Prostate gland (tissue), 2 donors: Measurements from ENCODE around the gene CAMSAP1. TPM values are rescaled to one million over a fixed set of nuclear protein-coding genes. Genes with fewer than 3 reads are reported as not detected.

Experiments used
- DNase-seq: peaks from one replicate; pipeline ENCODE4 v3.0.0-alpha.2; 2019; ENCODE audit warnings: low spot score
- H3K27ac ChIP-seq, 2 donors: fragments of 200-600 bp; sonication (generic); 2 replicates each; pipeline ENCODE4 v1.5.1; 2017 to 2019
- H3K27me3 ChIP-seq: fragments of 200-600 bp; sonication (generic); replicated peaks from 2 replicates; pipeline ENCODE4 v1.5.1; 2019; ENCODE audit not compliant: insufficient read depth
- H3K36me3 ChIP-seq, 2 donors: fragments of 200-600 bp; sonication (generic); 1 replicate in 1 of 2; 2 replicates in 1 of 2; pipeline versions ENCODE4 v1.5.1 to v1.8.1; 2017 to 2019
- H3K4me1 ChIP-seq: fragments of 200-600 bp; sonication (generic); replicated peaks from 2 replicates; pipeline ENCODE4 v1.5.1; 2019
- H3K4me3 ChIP-seq, 2 donors: fragments of 200-600 bp; sonication (generic); 2 replicates each; pipeline ENCODE4 v1.5.1; 2017 to 2019
- H3K9me3 ChIP-seq: fragments of 200-600 bp; sonication (generic); 2 replicates; pipeline ENCODE4 v1.5.1; 2017
- CTCF ChIP-seq, 4 experiments: fragments of 200-600 bp in 2 of 4; fragments of 450-650 bp in 2 of 4; sonication (generic) in 2 of 4; IDR thresholded peaks; 1 replicate in 3 of 4; 2 replicates in 1 of 4; pipeline ENCODE4 v1.5.1; 2016 to 2019; ENCODE audit warnings: antibody characterized with exemption in 4 of 4, mild to moderate bottlenecking in 2 of 4, moderate library complexity in 2 of 4
- POLR2A ChIP-seq: fragments of 450-650 bp; IDR thresholded peaks from one replicate; pipeline ENCODE4 v1.6.1; 2016; ENCODE audit warnings: antibody characterized with exemption, mild to moderate bottlenecking
- POLR2AphosphoS5 ChIP-seq: sonication (generic); formaldehyde crosslinking; IDR thresholded peaks from one replicate; pipeline ENCODE4 v1.6.1; 2017; ENCODE audit warnings: antibody characterized with exemption
- WGBS: methylation state at CpG from one replicate; pipeline ENCODE4 v1.1.5; 2018; 5-methylcytosine and 5-hydroxymethylcytosine counted together
- intact Hi-C: fragments of 100-400 bp; cut with DNase I; formaldehyde crosslinking; loops from one replicate; pipeline ENCODE4 v1.14.2; 2022
- total RNA-seq, 2 donors: library from RNA; depleted of rRNA; stranded (reverse); fragments of >200 nt; gene quantifications; one replicate each; pipeline ENCODE4 v1.1.0, GENCODE V29; 2016

CAMSAP1 gene
- total RNA-seq, 2 donors from 2014 or later: 28.3 to 86.6 TPM

GRCh38 chr9:135820661-135821060 is 86.7 kb downstream of the CAMSAP1 start:
- Histone ChIP-seq H3K36me3 (peaks cover 10 to 13% of the 10 kb centered on the region in 2 donors), H3K4me3 (no peak overlapping the region), H3K27me3 (no peaks in the 10 kb centered on the region), H3K4me1 (no peaks in the 10 kb centered on the region), H3K27ac (no peak overlapping the region), H3K9me3 (no peaks in the 10 kb centered on the region)
- TF ChIP-seq POLR2AphosphoS5 (no peak), CTCF (IDR thresholded peaks at IDR 0.05) (no peak), POLR2A (no peak)
- 89% methylated on average over 18 of the region's 18 CpGs for WGBS
- intact Hi-C loops: no loop called here
- DNase-seq: no peak

GRCh38 chr9:135819905-135820304 is 87.4 kb downstream of the CAMSAP1 start:
- H3K36me3 ChIP-seq: peaks cover 10 to 17% of the 10 kb centered on the region in 2 donors
- H3K4me3 ChIP-seq: no peak overlapping the region
- H3K27ac ChIP-seq: no peak overlapping the region
- no peaks in the 10 kb centered on the region for H3K27me3 ChIP-seq
- H3K9me3 ChIP-seq: no peaks in the 10 kb centered on the region
- no peaks in the 10 kb centered on the region for H3K4me1 ChIP-seq
- no peak for DNase-seq
- TF ChIP-seq POLR2AphosphoS5 (no peak), CTCF (IDR thresholded peaks at IDR 0.05) (no peak), POLR2A (no peak)
- intact Hi-C loops: no loop called here
- WGBS: 89% methylated on average over 13 of the region's 13 CpGs

GRCh38 chr9:135818718-135819475 is 88.4 kb downstream of the CAMSAP1 start:
- intact Hi-C loops: no loop called here
- peaks cover 10 to 17% of the 10 kb centered on the region in 2 donors for H3K36me3 ChIP-seq
- WGBS: 96% methylated on average over 43 of the region's 43 CpGs

GRCh38 chr9:135817951-135818717 is 89.2 kb downstream of the CAMSAP1 start:
- H3K36me3 ChIP-seq: peaks cover 14 to 21% of the 10 kb centered on the region in 2 donors
- no peaks in the 10 kb centered on the region for H3K4me1 ChIP-seq
- WGBS: 96% methylated on average over 66 of the region's 66 CpGs
- no peaks in the 10 kb centered on the region for H3K27me3 ChIP-seq
- no peak for DNase-seq
- no peak overlapping the region for H3K27ac ChIP-seq
- H3K9me3 ChIP-seq: no peaks in the 10 kb centered on the region
- H3K4me3 ChIP-seq: no peak overlapping the region
- intact Hi-C loops: no loop called here
- TF ChIP-seq CTCF (IDR thresholded peaks at IDR 0.05) (no peak), POLR2A (no peak), POLR2AphosphoS5 (no peak)

More at GRCh38 chr9:135818718-135819475, 88.4 kb downstream of the CAMSAP1 start:
- DNase-seq: no peak
- Histone ChIP-seq H3K27ac (no peak overlapping the region), H3K4me3 (no peak overlapping the region), H3K9me3 (no peaks in the 10 kb centered on the region), H3K27me3 (no peaks in the 10 kb centered on the region), H3K4me1 (no peaks in the 10 kb centered on the region)
- TF ChIP-seq POLR2A (no peak), CTCF (IDR thresholded peaks at IDR 0.05) (no peak)

GRCh38 chr9:135816651-135816970 is 90.7 kb downstream of the CAMSAP1 start:
- Histone ChIP-seq H3K27ac (no peak overlapping the region), H3K9me3 (no peaks in the 10 kb centered on the region), H3K36me3 (peaks cover 10 to 23% of the 10 kb centered on the region in 2 donors), H3K27me3 (no peaks in the 10 kb centered on the region), H3K4me1 (no peaks in the 10 kb centered on the region), H3K4me3 (no peak overlapping the region)
- intact Hi-C loops: no loop called here
- WGBS: 94% methylated on average over 12 of the region's 12 CpGs
- TF ChIP-seq CTCF (IDR thresholded peaks at IDR 0.05) (no peak), POLR2AphosphoS5 (no peak), POLR2A (no peak)
- no peak for DNase-seq
